ENCODE measurements around the gene CAPN7.

The CAPN7 gene

GRCh38 chr3:15279205-15279604, 73.2 kb downstream of the CAPN7 start:
- DNase-seq = no peak

- DNase-seq = no peak
These were observed 73.8 kb downstream of the CAPN7 start for GRCh38 chr3:15279671-15280402.

- no peak for DNase-seq
These were observed 74.9 kb downstream of the CAPN7 start for GRCh38 chr3:15280853-15281532.

GRCh38 chr3:15281817-15282216, 75.8 kb downstream of the CAPN7 start:
- DNase-seq = no peak

- no peak for DNase-seq
These were observed 77.7 kb downstream of the CAPN7 start for GRCh38 chr3:15283702-15284101.

- no peak for DNase-seq
These were observed 78.3 kb downstream of the CAPN7 start for GRCh38 chr3:15284121-15284889.

- DNase-seq = no peak
These were observed 80.0 kb downstream of the CAPN7 start for GRCh38 chr3:15286022-15286421.

GRCh38 chr3:15287565-15288330, 81.7 kb downstream of the CAPN7 start:
- no peak for DNase-seq

GRCh38 chr3:15288331-15289035, 82.4 kb downstream of the CAPN7 start:
- DNase-seq = no peak

- no peak for DNase-seq
These were observed 83.6 kb downstream of the CAPN7 start for GRCh38 chr3:15289661-15290060.

GRCh38 chr3:15290736-15291135, 84.7 kb downstream of the CAPN7 start:
- no peak for DNase-seq

GRCh38 chr3:15291589-15292541, 85.8 kb downstream of the CAPN7 start:
- no peak for DNase-seq

- no peak for DNase-seq
These were observed 86.9 kb downstream of the CAPN7 start for GRCh38 chr3:15292765-15293522.

GRCh38 chr3:15294929-15295328, 88.9 kb downstream of the CAPN7 start:
- no peak for DNase-seq

- DNase-seq = no peak
These were observed 89.5 kb downstream of the CAPN7 start for GRCh38 chr3:15295506-15295905.

GRCh38 chr3:15297608-15298350, 91.7 kb downstream of the CAPN7 start:
- no peak for DNase-seq

- DNase-seq = no peak
These were observed 92.5 kb downstream of the CAPN7 start for GRCh38 chr3:15298504-15298903.

GRCh38 chr3:15299036-15299435, 93.0 kb downstream of the CAPN7 start:
- DNase-seq = no peak

GRCh38 chr3:15300323-15301078, 94.5 kb downstream of the CAPN7 start:
- DNase-seq = no peak

Data from NCI-H2227 treated with DMSO at 0.1 percent for 48 hours (cell line).